D721Med (cell line): ENCODE measurements around the gene KCNQ4.
A peak's percentile ranks its signal among the peaks of the same experiment; 100 is the strongest.

Source experiments
- DNase-seq: peaks from one replicate; pipeline ENCODE4 v3.0.0; 2011; ENCODE audit warnings: low spot score; ENCODE audit not compliant: insufficient read length
- FAIRE-seq: peaks from 2 replicates; lab custom pipeline; 2011; peaks lifted over from hg19 to GRCh38; lab: Jason Lieb, UNC
- CTCF ChIP-seq: IDR thresholded peaks from 2 replicates; pipeline ENCODE4 v1.5.1; 2012; ENCODE audit warnings: mild to moderate bottlenecking, control low read depth; ENCODE audit not compliant: insufficient read depth; ENCODE audit errors: missing control alignments

The KCNQ4 gene

GRCh38 chr1:40770296-40771070 is 13.1 kb upstream of the KCNQ4 start:
- no peak for DNase-seq
- no peak for FAIRE-seq
- TF ChIP-seq CTCF = no peak

GRCh38 chr1:40772146-40772955 is 11.2 kb upstream of the KCNQ4 start:
- no peak for DNase-seq
- no peak for TF ChIP-seq CTCF
- FAIRE-seq = no peak

- DNase-seq = no peak
- FAIRE-seq = no peak
These were observed 9.8 kb upstream of the KCNQ4 start for GRCh38 chr1:40773748-40774265.

GRCh38 chr1:40774266-40774998 is 9.2 kb upstream of the KCNQ4 start:
- peak; percentile 70 for TF ChIP-seq CTCF
- FAIRE-seq (no peak), DNase-seq (no peak)

More at GRCh38 chr1:40773748-40774265, 9.8 kb upstream of the KCNQ4 start:
- no peak for TF ChIP-seq CTCF

- TF ChIP-seq CTCF = no peak
- no peak for DNase-seq
- FAIRE-seq = no peak
These were observed 7.1 kb upstream of the KCNQ4 start for GRCh38 chr1:40776236-40777072.

GRCh38 chr1:40777224-40777970 is 6.2 kb upstream of the KCNQ4 start:
- FAIRE-seq = no peak
- no peak for TF ChIP-seq CTCF
- no peak for DNase-seq
